ENCODE measurements around the gene GABRG2. TPM values are rescaled to one million over a fixed set of nuclear protein-coding genes. Genes with fewer than 3 reads are reported as not detected.

The GABRG2 gene
- total RNA-seq, 1 donor from 2014 or later: not detected

GRCh38 chr5:162189719-162190118, 122.1 kb downstream of the GABRG2 start:
- no peak for DNase-seq (ENCODE audit: extremely low read depth, low read depth, low spot score)

- no peak for DNase-seq (ENCODE audit: extremely low read depth, low read depth, low spot score)
These were observed 125.4 kb downstream of the GABRG2 start for GRCh38 chr5:162193012-162193411.

- DNase-seq (ENCODE audit: extremely low read depth, low read depth, low spot score): no peak
These were observed 128.8 kb downstream of the GABRG2 start for GRCh38 chr5:162196351-162196750.

- no peak for DNase-seq (ENCODE audit: extremely low read depth, low read depth, low spot score)
These were observed 134.8 kb downstream of the GABRG2 start for GRCh38 chr5:162202285-162202880.

Other genes with a start within 250 kb of the GABRG2 start
- not detected in 2 replicates for gene GABRA1, start 219.7 kb upstream of the GABRG2 start, total RNA-seq

All from glomerular endothelial cell (primary cell).